Memory B cell (primary cell): ENCODE data around the gene SLAMF8.

Experiments
- ATAC-seq: fragments of 150-1000 bp; cut with Tn5 transposase; 2 replicates; pipeline ENCODE4 v1.10.0; 2021; ENCODE audit warnings: low read depth, mild to moderate bottlenecking, moderate library complexity
- DNase-seq, 2 donors: peaks; one replicate each; pipeline ENCODE4 v3.0.0; 2022; ENCODE audit warnings: low spot score in 2 of 2
- H3K27ac Mint-ChIP-seq: one replicate; pipeline ENCODE4 v1.8.0; 2022; ENCODE audit warnings: mild to moderate bottlenecking, moderate library complexity, mixed read lengths
- H3K27me3 Mint-ChIP-seq: one replicate; pipeline ENCODE4 v1.8.0; 2022; ENCODE audit warnings: mixed read lengths
- H3K36me3 Mint-ChIP-seq: one replicate; pipeline ENCODE4 v1.8.0; 2022; ENCODE audit warnings: mild to moderate bottlenecking, mixed read lengths
- H3K4me1 Mint-ChIP-seq: one replicate; pipeline ENCODE4 v1.8.0; 2022; ENCODE audit warnings: mixed read lengths
- H3K4me3 Mint-ChIP-seq: one replicate; pipeline ENCODE4 v1.8.0; 2022; ENCODE audit warnings: mild to moderate bottlenecking, moderate library complexity, mixed read lengths
- H3K9me3 Mint-ChIP-seq: one replicate; pipeline ENCODE4 v1.8.0; 2022; ENCODE audit warnings: mixed read lengths

SLAMF8 gene

GRCh38 chr1:159847231-159847630 lies 20.6 kb downstream of the SLAMF8 start:
- ATAC-seq (no peak), DNase-seq (no peak)
- Mint-ChIP-seq H3K27me3 (peaks cover 27% of the 10 kb centered on the region), H3K36me3 (peaks cover 3% of the 10 kb centered on the region), H3K4me3 (no peak overlapping the region), H3K4me1 (no peaks in the 10 kb centered on the region), H3K9me3 (no peaks in the 10 kb centered on the region), H3K27ac (no peak overlapping the region)

- no peak for ATAC-seq
- H3K9me3 Mint-ChIP-seq, result no peaks in the 10 kb centered on the region
- peaks cover 3% of the 10 kb centered on the region for H3K36me3 Mint-ChIP-seq
- H3K27ac Mint-ChIP-seq, result no peak overlapping the region
- peaks cover 27% of the 10 kb centered on the region for H3K27me3 Mint-ChIP-seq
- no peak overlapping the region for H3K4me3 Mint-ChIP-seq
- no peaks in the 10 kb centered on the region for H3K4me1 Mint-ChIP-seq
- no peak for DNase-seq
Observed at GRCh38 chr1:159848326-159848725, 21.7 kb downstream of the SLAMF8 start.

- Mint-ChIP-seq H3K4me1 (peaks cover 2% of the 10 kb centered on the region), H3K27ac (no peak overlapping the region), H3K27me3 (peaks cover 18% of the 10 kb centered on the region), H3K36me3 (peaks cover 3% of the 10 kb centered on the region), H3K9me3 (no peaks in the 10 kb centered on the region), H3K4me3 (no peak overlapping the region)
- ATAC-seq (no peak), DNase-seq (no peak)
Observed at GRCh38 chr1:159849626-159850366, 23.1 kb downstream of the SLAMF8 start.

GRCh38 chr1:159851407-159851806 lies 24.7 kb downstream of the SLAMF8 start:
- no peak overlapping the region for H3K27ac Mint-ChIP-seq
- no peaks in the 10 kb centered on the region for H3K9me3 Mint-ChIP-seq
- peaks cover 18% of the 10 kb centered on the region for H3K27me3 Mint-ChIP-seq
- H3K36me3 Mint-ChIP-seq, result peaks cover 2% of the 10 kb centered on the region
- ATAC-seq (no peak), DNase-seq (no peak)
- peaks cover 7% of the 10 kb centered on the region for H3K4me1 Mint-ChIP-seq
- H3K4me3 Mint-ChIP-seq, result no peak overlapping the region

- Mint-ChIP-seq H3K4me3 (peak overlapping the region; percentile 71), H3K27me3 (peaks cover 8% of the 10 kb centered on the region), H3K27ac (peak overlapping the region; percentile 45), H3K9me3 (no peaks in the 10 kb centered on the region), H3K4me1 (peaks cover 7% of the 10 kb centered on the region), H3K36me3 (no peaks in the 10 kb centered on the region)
- ATAC-seq (no peak), DNase-seq (no peak)
Observed at GRCh38 chr1:159853417-159854115, 26.9 kb downstream of the SLAMF8 start.

- no peak for DNase-seq
- peak overlapping the region; percentile 71 for H3K4me3 Mint-ChIP-seq
Observed at GRCh38 chr1:159854116-159854692, 27.5 kb downstream of the SLAMF8 start.

GRCh38 chr1:159854693-159855192 lies 28.1 kb downstream of the SLAMF8 start:
- Mint-ChIP-seq H3K4me1 (peaks cover 7% of the 10 kb centered on the region), H3K9me3 (no peaks in the 10 kb centered on the region)

More at GRCh38 chr1:159854116-159854692, 27.5 kb downstream of the SLAMF8 start:
- no peaks in the 10 kb centered on the region for H3K9me3 Mint-ChIP-seq
- H3K27ac Mint-ChIP-seq, result peak overlapping the region; percentile 45
- peaks cover 7% of the 10 kb centered on the region for H3K4me1 Mint-ChIP-seq
- no peaks in the 10 kb centered on the region for H3K36me3 Mint-ChIP-seq
- peaks cover 8% of the 10 kb centered on the region for H3K27me3 Mint-ChIP-seq
- peak; percentile 12 for ATAC-seq

GRCh38 chr1:159855709-159856108 lies 29.0 kb downstream of the SLAMF8 start:
- H3K4me3 Mint-ChIP-seq, result no peak overlapping the region
- peaks cover 7% of the 10 kb centered on the region for H3K4me1 Mint-ChIP-seq
- H3K36me3 Mint-ChIP-seq, result no peaks in the 10 kb centered on the region
- no peak for DNase-seq
- no peak for ATAC-seq
- peaks cover 8% of the 10 kb centered on the region for H3K27me3 Mint-ChIP-seq
- no peak overlapping the region for H3K27ac Mint-ChIP-seq
- H3K9me3 Mint-ChIP-seq, result no peaks in the 10 kb centered on the region

More at GRCh38 chr1:159854693-159855192, 28.1 kb downstream of the SLAMF8 start:
- Mint-ChIP-seq H3K27ac (peak overlapping the region; percentile 7), H3K36me3 (no peaks in the 10 kb centered on the region), H3K27me3 (peaks cover 10% of the 10 kb centered on the region), H3K4me3 (peak overlapping the region; percentile 87)
- DNase-seq (peak; percentile 23 to 53), ATAC-seq (peak; percentile 85)

- Mint-ChIP-seq H3K36me3 (no peaks in the 10 kb centered on the region), H3K27ac (no peak overlapping the region), H3K9me3 (no peaks in the 10 kb centered on the region), H3K27me3 (peaks cover 9% of the 10 kb centered on the region), H3K4me1 (peaks cover 7% of the 10 kb centered on the region), H3K4me3 (no peak overlapping the region)
- DNase-seq (no peak), ATAC-seq (no peak)
Observed at GRCh38 chr1:159856576-159856975, 29.9 kb downstream of the SLAMF8 start.

GRCh38 chr1:159857889-159858288 lies 31.2 kb downstream of the SLAMF8 start:
- no peak for ATAC-seq
- H3K36me3 Mint-ChIP-seq, result no peaks in the 10 kb centered on the region
- no peaks in the 10 kb centered on the region for H3K9me3 Mint-ChIP-seq
- H3K4me1 Mint-ChIP-seq, result peaks cover 7% of the 10 kb centered on the region
- H3K4me3 Mint-ChIP-seq, result no peak overlapping the region
- DNase-seq, result no peak
- H3K27ac Mint-ChIP-seq, result no peak overlapping the region
- peaks cover 12% of the 10 kb centered on the region for H3K27me3 Mint-ChIP-seq

- peaks cover 13% of the 10 kb centered on the region for H3K27me3 Mint-ChIP-seq
- no peak for ATAC-seq
- DNase-seq, result no peak
- no peak overlapping the region for H3K4me3 Mint-ChIP-seq
- no peaks in the 10 kb centered on the region for H3K9me3 Mint-ChIP-seq
- peaks cover 4% of the 10 kb centered on the region for H3K4me1 Mint-ChIP-seq
- no peak overlapping the region for H3K27ac Mint-ChIP-seq
- no peaks in the 10 kb centered on the region for H3K36me3 Mint-ChIP-seq
Observed at GRCh38 chr1:159859767-159860322, 33.2 kb downstream of the SLAMF8 start.

- Mint-ChIP-seq H3K4me1 (no peaks in the 10 kb centered on the region), H3K27me3 (peaks cover 8% of the 10 kb centered on the region), H3K36me3 (no peaks in the 10 kb centered on the region), H3K4me3 (no peak overlapping the region), H3K27ac (no peak overlapping the region), H3K9me3 (no peaks in the 10 kb centered on the region)
- DNase-seq, result no peak
- no peak for ATAC-seq
Observed at GRCh38 chr1:159860456-159860855, 33.8 kb downstream of the SLAMF8 start.

- Mint-ChIP-seq H3K27ac (no peak overlapping the region), H3K4me1 (no peaks in the 10 kb centered on the region), H3K27me3 (peaks cover 8% of the 10 kb centered on the region), H3K36me3 (no peaks in the 10 kb centered on the region), H3K4me3 (no peak overlapping the region), H3K9me3 (no peaks in the 10 kb centered on the region)
- no peak for ATAC-seq
- no peak for DNase-seq
Observed at GRCh38 chr1:159861218-159861617, 34.5 kb downstream of the SLAMF8 start.

- DNase-seq (no peak), ATAC-seq (no peak)
- Mint-ChIP-seq H3K27ac (no peak overlapping the region), H3K36me3 (no peaks in the 10 kb centered on the region), H3K4me3 (no peak overlapping the region), H3K27me3 (peaks cover 8% of the 10 kb centered on the region), H3K4me1 (no peaks in the 10 kb centered on the region), H3K9me3 (no peaks in the 10 kb centered on the region)
Observed at GRCh38 chr1:159862031-159862430, 35.4 kb downstream of the SLAMF8 start.
